Daoy (cell line): Measurements from ENCODE around the gene C2CD2. TPM values are rescaled to one million over a fixed set of nuclear protein-coding genes. Genes with fewer than 3 reads are reported as not detected.

Source experiments
- DNase-seq: peaks from one replicate; pipeline ENCODE4 v3.0.0-alpha.2; 2015; ENCODE audit warnings: low read depth
- total RNA-seq: library from RNA; depleted of rRNA; stranded (reverse); fragments of >200 nt; shearing (Covaris generic); gene quantifications from 2 replicates; pipeline ENCODE4 v1.2.3, GENCODE V29; 2014

Gene C2CD2
- total RNA-seq, 1 experiment from 2014 or later: 35.4 TPM

DNA sequence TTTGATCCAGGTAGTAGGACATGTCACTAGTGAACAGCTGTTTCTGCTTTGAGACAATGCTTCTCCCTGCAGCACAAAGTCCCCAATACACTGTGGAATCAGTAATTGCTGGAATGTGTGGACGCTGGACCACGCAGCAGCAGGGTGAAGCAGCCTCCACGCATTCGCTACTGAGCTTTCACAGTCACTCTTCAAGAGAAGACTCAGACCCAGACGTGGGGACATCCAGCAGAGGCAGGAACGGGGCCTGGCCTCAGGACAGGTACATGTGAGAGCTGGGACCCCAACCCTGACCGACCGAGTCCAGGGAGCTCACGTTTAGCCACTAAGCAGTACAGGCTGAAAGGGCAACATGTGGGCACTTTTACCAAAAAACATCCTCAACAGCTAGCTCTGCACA, 40.6 kb downstream of the C2CD2 start:
- DNase-seq: no peak

- no peak for DNase-seq
Observed at GRCh38 chr21:41908829-41909228, 45.0 kb downstream of the C2CD2 start.

DNA sequence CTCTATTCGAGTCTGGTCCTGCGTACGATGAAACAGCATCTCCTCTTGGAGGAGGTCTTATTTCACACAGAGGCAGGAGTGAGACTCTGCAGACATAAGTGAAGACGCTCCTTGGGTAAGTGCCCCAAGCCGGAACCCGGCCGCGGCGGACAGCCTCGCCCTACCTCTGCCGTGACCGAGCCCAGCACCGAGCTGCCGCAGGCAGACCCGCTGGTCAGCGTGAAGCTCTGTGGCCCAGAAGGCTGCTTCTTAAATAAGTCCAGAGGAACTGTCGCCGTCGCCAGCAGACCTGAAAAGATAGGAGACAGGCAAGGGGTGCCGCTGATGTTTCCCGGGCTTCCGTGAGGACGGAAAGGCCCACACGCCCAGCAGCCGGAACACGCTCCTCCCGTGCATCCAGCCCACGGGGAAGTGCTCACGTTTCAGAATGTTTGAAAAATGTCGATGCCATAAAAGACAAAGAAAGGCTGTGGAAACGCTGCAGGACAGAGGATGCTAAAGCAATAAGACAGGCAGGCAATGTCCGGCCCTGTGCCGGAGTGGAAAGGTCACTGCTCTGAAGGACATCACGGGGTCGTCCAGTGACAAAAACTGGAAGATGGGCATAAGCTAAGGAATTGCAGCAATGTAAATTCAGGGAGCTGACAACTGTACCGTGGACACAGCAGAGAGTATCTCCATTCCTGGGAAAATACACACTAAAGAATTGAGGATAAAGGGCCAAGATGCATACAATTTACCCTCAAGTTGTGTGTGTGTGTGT, 46.1 kb downstream of the C2CD2 start:
- no peak for DNase-seq

DNA sequence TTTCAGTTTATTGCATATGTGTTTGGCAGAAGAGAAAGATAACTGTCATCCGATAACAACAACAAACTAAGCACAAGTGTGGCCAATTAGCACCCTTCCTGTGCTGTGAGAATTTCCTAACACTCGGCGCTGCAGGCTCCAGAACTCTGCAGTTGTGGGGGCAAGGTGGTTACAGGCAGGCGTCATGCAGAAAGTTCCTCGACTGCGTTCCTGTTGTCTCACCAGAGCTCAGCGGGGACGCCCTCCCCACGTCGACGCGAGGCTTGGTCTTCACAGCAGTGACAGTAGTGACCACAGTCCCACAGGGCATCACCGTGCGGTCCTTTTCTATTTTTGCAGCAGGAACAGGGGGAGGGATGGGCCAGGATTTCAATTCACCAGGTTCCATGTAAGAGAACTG, 47.0 kb downstream of the C2CD2 start:
- DNase-seq: no peak

- no peak for DNase-seq
Observed at GRCh38 chr21:41903559-41904351, 50.1 kb downstream of the C2CD2 start.

- DNase-seq: no peak
Observed at GRCh38 chr21:41902946-41903345, 50.9 kb downstream of the C2CD2 start.

DNA sequence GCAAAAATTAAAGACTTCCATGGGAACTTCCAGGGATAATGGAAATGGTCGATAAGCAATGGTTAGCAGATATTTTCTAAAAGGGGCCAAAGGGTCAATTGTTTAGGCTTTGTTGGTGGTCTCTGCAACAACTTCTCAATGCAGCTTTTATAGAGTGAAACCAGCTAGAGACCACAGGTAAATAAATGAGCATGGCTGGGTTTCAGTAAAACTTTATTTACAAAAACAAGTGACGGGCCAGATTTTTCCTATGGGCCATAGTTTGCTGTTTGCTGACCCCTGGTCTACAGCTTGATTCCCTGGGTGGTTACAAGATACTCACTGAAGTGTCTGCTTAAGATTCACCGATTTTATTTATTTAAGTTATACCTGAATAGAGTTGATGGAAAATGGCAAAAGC, 52.0 kb downstream of the C2CD2 start:
- no peak for DNase-seq

DNA sequence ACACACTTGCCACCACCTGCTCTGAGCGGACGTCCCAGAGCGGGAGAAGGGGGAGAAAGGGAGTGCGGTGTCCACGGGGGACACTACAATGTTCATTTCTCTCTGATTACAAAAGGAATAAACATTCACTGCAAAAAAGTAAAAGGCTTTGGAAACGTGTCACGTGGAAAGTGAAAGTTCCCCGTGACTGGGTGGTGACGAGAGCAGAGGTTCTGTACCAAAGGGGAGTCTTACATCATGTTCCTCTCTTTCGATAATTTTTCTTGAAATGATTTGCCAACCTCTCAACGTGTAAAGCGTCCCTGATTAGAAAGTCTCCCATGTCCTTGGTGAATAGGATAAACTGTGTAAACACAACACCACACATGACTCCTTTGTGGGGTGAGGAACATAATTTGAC, 52.7 kb downstream of the C2CD2 start:
- DNase-seq: no peak

DNA sequence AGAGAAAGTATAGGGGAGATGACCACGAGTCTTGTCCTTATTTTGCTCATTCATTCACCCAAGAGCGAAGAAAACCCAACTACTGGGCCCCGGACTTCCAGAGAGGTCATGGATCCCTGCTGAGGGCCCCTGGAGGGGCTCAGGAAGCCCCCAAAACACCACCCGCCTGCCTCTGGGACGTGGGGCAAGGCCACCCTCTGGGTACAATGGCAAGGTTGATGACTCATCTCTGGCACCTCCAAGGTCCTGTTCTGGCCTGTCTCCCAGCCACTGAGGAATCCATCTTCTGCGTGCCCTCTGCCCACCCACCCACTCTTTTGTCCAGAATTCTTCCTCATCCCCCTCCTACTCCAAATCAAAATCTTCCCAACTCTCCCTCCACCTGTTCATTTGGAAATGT, 53.4 kb downstream of the C2CD2 start:
- no peak for DNase-seq

GRCh38 chr21:41899426-41900202, 54.2 kb downstream of the C2CD2 start:
- DNase-seq: no peak

DNA sequence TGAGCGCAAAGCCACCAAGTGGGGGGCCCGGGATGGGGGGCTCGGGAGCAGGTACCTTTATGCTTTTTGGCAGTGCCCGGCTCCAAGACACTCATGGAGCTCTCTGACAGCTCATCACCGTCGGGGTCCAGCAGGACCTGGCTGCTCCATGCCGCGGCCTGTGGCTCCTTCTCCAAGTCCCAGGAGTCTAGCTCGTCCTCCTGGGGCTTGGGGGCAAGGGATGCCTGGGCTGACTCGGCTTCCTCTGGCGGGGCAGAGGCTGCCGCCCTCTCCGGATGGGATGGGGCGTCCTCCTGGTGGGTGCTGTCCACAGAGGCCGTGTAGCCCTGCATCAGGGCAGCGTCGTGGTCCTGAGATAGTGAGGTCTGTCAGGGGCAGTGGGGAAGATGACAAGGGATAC, 54.8 kb downstream of the C2CD2 start:
- no peak for DNase-seq

GRCh38 chr21:41897700-41898099, 56.1 kb downstream of the C2CD2 start:
- DNase-seq: no peak

GRCh38 chr21:41897047-41897669, 56.7 kb downstream of the C2CD2 start:
- DNase-seq: no peak

- no peak for DNase-seq
Observed at GRCh38 chr21:41895643-41896493, 58.0 kb downstream of the C2CD2 start.

DNA sequence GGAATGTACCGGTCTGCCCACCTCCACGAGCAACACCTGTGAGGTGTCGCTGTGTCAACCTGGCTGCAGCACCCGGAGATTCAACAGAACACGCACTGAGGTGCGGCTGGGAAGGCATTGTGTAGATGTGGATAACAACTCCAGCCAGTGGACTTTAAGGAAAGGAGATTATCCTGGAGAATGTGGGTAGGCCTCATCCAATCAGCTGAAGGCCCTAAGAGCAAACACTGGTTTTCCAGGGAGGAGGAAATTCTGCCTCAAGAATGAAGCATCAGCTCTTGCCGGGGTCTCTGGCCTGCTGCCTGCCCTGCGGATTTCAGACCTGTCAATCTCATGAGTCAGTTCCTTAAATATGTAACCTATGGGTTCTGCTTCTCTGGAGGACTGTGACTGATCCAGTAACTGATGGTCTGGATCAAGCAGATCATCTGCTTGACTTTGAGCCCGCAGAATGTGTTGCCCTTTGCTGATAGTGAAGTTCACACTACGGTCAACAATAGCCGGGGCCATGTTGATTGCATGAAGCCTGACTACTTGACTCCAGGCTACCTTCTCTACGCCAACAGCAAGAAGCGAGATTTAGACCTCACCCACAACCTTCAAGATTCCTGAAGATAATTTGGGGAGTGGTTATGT, 58.8 kb downstream of the C2CD2 start:
- DNase-seq: peak; percentile 78

- no peak for DNase-seq
Observed at GRCh38 chr21:41894511-41894910, 59.3 kb downstream of the C2CD2 start.

- no peak for DNase-seq
Observed at GRCh38 chr21:41892726-41893125, 61.1 kb downstream of the C2CD2 start.

DNA sequence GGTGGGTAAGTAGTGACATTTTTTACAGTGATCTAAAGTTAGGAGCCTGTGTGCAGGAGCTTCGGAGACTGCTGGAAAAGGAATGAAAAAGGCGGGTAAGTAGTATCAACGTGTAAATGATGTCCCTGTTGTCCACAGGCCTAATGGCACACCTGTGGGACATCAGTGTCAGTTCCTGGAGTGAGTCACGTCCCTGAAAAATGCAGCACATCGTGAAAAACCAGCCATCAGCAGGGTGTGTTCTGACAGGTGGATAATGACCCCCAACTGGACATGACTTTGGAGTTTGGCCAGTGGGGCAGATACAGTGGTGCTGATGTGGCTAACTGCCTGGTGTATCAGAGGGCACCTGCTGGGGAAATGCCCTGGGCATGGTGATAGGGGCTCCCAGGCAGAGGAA, 62.7 kb downstream of the C2CD2 start:
- no peak for DNase-seq

DNA sequence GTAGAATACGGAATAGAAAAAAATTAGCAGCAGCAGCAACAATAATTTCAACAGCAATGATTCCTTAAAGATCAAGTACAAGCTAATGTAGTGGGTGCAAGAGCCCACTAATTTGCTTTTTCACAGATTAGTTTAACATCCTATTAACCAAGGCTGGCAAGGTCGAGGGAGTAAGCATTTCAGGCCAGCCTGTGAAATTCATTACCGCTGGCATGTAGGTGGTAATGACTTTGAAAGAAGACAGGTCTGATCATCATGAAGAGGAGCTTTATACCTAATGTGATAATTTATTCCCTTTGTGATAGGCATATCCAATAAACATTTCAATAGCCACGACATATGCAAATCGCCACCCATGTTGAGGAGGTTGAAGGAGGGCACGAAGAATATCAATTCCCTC, 63.5 kb downstream of the C2CD2 start:
- DNase-seq: no peak

DNA sequence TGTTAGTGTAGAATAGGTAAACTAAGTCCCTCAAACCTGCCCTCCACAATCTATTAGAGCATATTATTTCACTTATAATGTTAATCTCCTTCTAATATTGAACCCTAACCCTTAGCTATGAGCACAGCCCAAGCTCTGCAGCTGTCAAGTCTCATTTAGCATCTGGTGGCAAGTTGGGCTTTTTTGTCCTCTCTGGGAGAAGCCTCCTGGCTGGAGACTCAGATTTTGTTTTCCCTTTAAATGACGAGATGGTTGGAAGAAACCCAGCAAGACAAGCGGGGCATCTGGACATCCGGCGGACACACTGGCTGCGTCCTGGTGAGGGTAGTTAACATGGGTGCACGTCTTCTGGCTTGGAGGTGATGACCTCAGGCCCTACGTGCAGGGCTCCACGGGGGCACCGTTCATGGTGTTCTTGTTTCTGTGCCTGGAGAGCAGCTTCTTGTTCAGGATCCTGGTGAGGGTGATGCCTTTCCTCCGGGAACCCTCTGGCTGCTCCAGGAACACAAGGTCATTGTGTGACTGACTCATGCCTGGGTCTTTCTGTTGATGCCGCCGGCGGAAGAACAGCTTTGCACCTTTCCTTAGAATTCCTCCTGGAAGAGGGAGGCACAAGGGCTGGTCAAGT, 65.0 kb downstream of the C2CD2 start:
- DNase-seq: no peak
